GM18499 (cell line): ENCODE data around the gene BBS4.
"Not testable (repeated sequence)": the region's sequence is repeated elsewhere in the genome, so short reads cannot be mapped to it uniquely, and the experiment has no call there.

Source experiments
- ATAC-seq: cut with Tn5 transposase; IDR thresholded peaks from one replicate; pipeline ENCODE4 v1.9.1; 2021; ENCODE audit warnings: moderate number of reproducible peaks; ENCODE audit not compliant: insufficient read depth, unreplicated experiment

BBS4 gene

GRCh38 chr15:72698938-72699337 lies 12.9 kb downstream of the BBS4 start:
- no peak for ATAC-seq

- no peak for ATAC-seq
Measured at GRCh38 chr15:72700076-72700475, 14.1 kb downstream of the BBS4 start.

GRCh38 chr15:72706266-72706665 lies 20.3 kb downstream of the BBS4 start:
- no peak for ATAC-seq

GRCh38 chr15:72708551-72709303 lies 22.7 kb downstream of the BBS4 start:
- ATAC-seq: not testable (repeated sequence)

GRCh38 chr15:72722071-72722696 lies 36.2 kb downstream of the BBS4 start:
- no peak for ATAC-seq

GRCh38 chr15:72724028-72724427 lies 38.0 kb downstream of the BBS4 start:
- no peak for ATAC-seq

- no peak for ATAC-seq
Measured at GRCh38 chr15:72725446-72725845, 39.4 kb downstream of the BBS4 start.

- not testable (repeated sequence) for ATAC-seq
Measured at GRCh38 chr15:72725851-72726250, 39.8 kb downstream of the BBS4 start.

GRCh38 chr15:72727154-72727553 lies 41.1 kb downstream of the BBS4 start:
- no peak for ATAC-seq

- ATAC-seq: not testable (repeated sequence)
Measured at GRCh38 chr15:72728249-72728648, 42.2 kb downstream of the BBS4 start.

- no peak for ATAC-seq
Measured at GRCh38 chr15:72728821-72729220, 42.8 kb downstream of the BBS4 start.

GRCh38 chr15:72732086-72732485 lies 46.1 kb downstream of the BBS4 start:
- no peak for ATAC-seq

GRCh38 chr15:72732516-72732915 lies 46.5 kb downstream of the BBS4 start:
- ATAC-seq: no peak

GRCh38 chr15:72733941-72734738 lies 48.1 kb downstream of the BBS4 start:
- no peak for ATAC-seq

GRCh38 chr15:72735111-72735510 lies 49.1 kb downstream of the BBS4 start:
- no peak for ATAC-seq

GRCh38 chr15:72737061-72737460 lies 51.1 kb downstream of the BBS4 start:
- no peak for ATAC-seq

GRCh38 chr15:72737723-72738122 lies 51.7 kb downstream of the BBS4 start:
- no peak for ATAC-seq

- no peak for ATAC-seq
Measured at GRCh38 chr15:72740219-72740618, 54.2 kb downstream of the BBS4 start.

- no peak for ATAC-seq
Measured at GRCh38 chr15:72749700-72750099, 63.7 kb downstream of the BBS4 start.

GRCh38 chr15:72751751-72752455 lies 65.9 kb downstream of the BBS4 start:
- ATAC-seq: no peak

GRCh38 chr15:72754096-72754495 lies 68.1 kb downstream of the BBS4 start:
- no peak for ATAC-seq
